Measurements from ENCODE around the gene IRF2BP2. TPM values are rescaled to one million over a fixed set of nuclear protein-coding genes. Genes with fewer than 3 reads are reported as not detected.

Gene IRF2BP2
- total RNA-seq, 2 donors from 2014 or later, result 463 to 482 TPM

DNA sequence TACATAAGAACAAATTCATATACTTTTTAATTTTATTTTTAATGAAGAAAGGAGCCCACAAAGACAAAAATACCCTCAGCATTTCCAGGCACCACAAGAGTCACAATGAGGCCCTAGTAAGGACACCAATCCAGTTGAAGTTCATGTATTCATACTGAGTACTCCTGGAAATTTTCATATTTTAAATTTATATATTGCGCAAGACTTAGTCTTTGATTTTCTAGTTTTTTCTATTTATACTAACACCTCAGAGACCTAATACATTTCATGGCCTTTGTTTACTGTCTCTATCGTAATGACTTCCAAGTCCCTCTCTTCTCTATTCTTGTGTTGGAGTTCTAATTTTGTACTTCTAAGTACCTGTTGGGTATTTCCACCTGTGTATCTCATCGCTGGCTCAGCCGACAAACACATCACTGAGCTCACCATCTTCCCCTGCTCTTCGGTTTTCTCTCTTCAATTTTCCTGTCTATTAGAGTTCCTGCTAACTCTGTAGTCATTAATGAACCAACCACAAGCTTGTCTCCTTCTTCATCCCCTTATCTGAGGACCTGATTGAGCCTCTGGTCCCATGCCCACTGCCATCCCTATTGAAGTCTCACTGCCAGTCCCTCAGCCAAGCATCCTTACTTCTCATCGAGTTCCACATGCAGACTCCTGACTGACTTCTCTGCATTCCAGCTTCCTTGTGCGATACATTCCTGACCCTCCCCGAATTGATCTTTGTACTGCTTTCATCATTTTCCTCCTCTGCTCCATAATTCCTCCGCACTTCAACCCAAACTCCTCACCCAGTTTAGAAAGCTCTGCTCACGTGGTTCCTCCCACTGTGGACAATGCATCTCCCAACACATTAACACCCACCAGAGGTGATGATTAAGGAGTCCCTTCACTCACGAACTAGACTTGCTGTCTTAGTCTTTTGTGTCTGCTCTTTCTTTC lies 17.3 kb upstream of the IRF2BP2 start:
- no peak for DNase-seq
- Mint-ChIP-seq H3K36me3 (ENCODE audit: low read depth) (peaks cover 2% of the 10 kb centered on the region), H3K4me3 (no peak overlapping the region), H3K27me3 (peaks cover 13% of the 10 kb centered on the region), H3K27ac (no peak overlapping the region), H3K4me1 (peaks cover 2% of the 10 kb centered on the region)
- H3K9me3 ChIP-seq (ENCODE audit: control insufficient read depth, low read length, poor library complexity, severe bottlenecking), result peaks cover 2% of the 10 kb centered on the region
- ATAC-seq, result no peak

DNA sequence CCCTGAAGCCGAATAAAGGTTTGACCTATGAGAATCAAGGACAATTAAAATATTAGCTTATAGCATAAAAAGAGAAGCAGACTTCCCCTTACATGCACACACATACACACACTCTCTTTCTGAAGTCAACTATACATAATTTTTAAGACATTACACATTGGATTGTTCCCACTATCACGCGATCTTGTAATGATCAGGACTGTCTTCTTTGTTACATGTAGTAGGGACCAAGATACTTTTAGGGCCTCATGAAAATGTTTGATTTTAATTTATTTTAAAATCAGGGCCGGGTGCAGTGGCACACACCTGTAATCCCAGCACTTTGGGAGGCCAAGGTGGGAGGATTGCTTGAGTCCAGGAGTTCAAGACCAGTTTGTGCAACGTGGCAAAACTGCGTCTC lies 16.4 kb upstream of the IRF2BP2 start:
- H3K9me3 ChIP-seq (ENCODE audit: control insufficient read depth, low read length, poor library complexity, severe bottlenecking), result peaks cover 2% of the 10 kb centered on the region
- H3K36me3 Mint-ChIP-seq (ENCODE audit: low read depth), result peaks cover 2% of the 10 kb centered on the region
- no peak overlapping the region for H3K27ac Mint-ChIP-seq
- ATAC-seq (no peak), DNase-seq (no peak)
- H3K4me3 Mint-ChIP-seq, result no peak overlapping the region
- peaks cover 2% of the 10 kb centered on the region for H3K4me1 Mint-ChIP-seq
- peaks cover 13% of the 10 kb centered on the region for H3K27me3 Mint-ChIP-seq

DNA sequence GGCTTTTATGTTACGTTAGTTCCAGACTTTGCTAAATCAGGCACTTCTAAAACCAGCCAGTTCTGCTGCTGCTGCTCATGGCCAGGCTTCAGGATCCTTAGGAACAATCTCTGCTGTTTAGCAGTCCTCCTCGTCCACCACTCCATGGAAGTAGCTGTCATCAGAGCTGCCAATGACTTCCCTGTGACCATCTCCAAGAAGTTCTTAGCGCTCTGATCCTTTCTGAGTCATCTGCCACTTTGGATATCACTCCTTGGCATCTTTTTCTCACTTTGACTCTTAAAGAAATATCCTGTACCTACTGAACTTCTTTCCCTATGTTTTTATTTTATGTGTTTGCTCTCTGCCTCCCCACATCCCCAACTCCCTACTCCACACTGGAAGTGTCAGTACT lies 14.7 kb upstream of the IRF2BP2 start:
- Mint-ChIP-seq H3K27me3 (peaks cover 7% of the 10 kb centered on the region), H3K27ac (no peak overlapping the region), H3K4me3 (no peak overlapping the region), H3K4me1 (peaks cover 2% of the 10 kb centered on the region), H3K36me3 (ENCODE audit: low read depth) (peaks cover 2% of the 10 kb centered on the region)
- no peak for DNase-seq
- peaks cover 2% of the 10 kb centered on the region for H3K9me3 ChIP-seq (ENCODE audit: control insufficient read depth, low read length, poor library complexity, severe bottlenecking)
- ATAC-seq, result no peak

DNA sequence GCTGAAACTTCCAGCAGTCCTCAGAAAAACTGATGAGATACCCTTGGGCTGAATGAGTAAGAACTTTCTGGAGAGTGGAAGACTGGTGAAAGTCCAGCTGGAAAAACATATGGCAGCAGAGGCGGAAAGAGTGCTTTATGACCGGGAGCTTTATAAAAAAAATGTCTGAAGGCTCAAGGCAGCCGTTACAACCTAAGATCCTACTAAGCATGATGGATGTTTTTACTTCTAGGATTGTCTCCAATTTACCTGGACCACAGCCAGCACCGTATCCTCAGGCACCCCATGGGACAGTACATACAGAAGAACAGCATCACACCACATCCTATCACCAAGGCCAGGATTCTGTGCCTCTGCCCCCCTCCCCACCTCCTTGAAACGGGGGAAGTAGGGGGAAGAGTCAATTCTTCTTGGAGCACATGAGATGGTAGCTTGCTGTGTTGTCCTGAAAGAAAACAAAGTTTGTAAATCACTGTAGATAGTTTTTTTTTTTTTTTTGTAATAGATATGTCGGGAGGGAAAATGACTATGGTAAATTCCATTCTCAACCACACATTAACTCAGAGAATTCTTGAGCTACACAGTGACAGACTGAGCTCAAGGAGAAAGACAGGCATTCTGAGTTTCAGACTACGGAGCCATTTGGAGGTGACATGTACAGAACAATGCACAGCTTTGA lies 11.8 kb upstream of the IRF2BP2 start:
- H3K9me3 ChIP-seq (ENCODE audit: control insufficient read depth, low read length, poor library complexity, severe bottlenecking), result peaks cover 2% of the 10 kb centered on the region
- Mint-ChIP-seq H3K27me3 (no peaks in the 10 kb centered on the region), H3K4me3 (no peak overlapping the region), H3K4me1 (peaks cover 4% of the 10 kb centered on the region), H3K36me3 (ENCODE audit: low read depth) (no peaks in the 10 kb centered on the region), H3K27ac (no peak overlapping the region)
- DNase-seq (no peak), ATAC-seq (no peak)

DNA sequence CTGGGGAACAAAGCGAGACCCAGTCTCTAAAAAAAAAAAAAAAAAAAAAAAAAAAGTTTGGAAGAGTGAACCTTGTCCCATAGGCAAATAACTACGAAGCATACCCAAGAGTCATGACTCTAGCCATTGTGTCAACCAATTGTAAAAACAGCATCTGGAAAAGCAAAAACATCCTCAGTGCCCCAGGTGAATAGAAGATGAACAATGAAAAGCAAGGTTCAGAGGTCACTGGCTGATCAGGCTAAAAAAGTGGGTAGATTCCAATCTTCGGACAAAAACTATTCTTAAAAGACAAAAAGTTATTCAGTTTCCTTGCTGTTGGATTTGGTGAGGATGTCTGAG lies 11.1 kb upstream of the IRF2BP2 start:
- DNase-seq, result no peak
- peaks cover 4% of the 10 kb centered on the region for H3K4me1 Mint-ChIP-seq
- no peak overlapping the region for H3K27ac Mint-ChIP-seq
- H3K4me3 Mint-ChIP-seq, result no peak overlapping the region
- H3K9me3 ChIP-seq (ENCODE audit: control insufficient read depth, low read length, poor library complexity, severe bottlenecking), result peaks cover 2% of the 10 kb centered on the region
- no peaks in the 10 kb centered on the region for H3K36me3 Mint-ChIP-seq (ENCODE audit: low read depth)
- no peaks in the 10 kb centered on the region for H3K27me3 Mint-ChIP-seq
- no peak for ATAC-seq

DNA sequence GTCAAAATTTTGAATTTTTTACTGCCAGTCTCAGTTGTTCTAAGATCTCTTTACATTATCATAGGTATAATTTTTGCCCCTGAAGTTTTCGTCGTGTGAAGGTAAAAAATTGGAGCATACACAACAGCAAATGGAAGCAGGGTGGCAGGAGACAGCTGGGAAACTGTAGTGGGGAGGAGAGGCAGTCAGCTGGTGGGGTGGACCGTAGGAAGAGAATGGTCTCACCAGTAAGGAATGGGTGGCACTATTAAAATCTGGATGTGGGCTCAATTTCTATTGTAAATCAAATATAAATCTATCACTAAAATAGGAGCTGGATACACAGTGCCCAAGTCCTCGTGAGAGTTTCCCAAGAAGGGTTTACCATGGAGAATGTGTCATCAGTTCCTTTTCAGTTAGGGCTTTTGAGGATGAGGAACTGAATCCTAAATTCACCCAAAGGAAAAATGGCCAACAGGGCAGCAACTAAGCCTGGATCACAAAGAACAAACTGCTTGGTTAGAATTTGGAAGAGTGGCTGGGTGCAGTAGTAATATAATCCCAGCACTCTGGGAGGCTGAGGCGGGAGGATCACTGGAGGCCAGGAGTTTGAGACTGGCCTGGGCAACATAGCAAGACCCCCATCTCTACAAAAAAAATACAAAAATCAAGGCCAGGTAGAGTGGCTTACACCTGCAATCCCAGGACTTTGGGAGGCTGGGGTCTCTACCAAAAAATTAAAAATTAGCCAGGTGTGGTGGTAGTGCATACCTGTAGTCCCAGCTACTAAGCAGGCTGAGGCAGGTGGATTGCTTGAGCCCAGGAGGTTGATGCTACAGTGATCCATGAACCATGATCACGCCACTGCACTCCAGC lies 10.5 kb upstream of the IRF2BP2 start:
- no peaks in the 10 kb centered on the region for H3K36me3 Mint-ChIP-seq (ENCODE audit: low read depth)
- H3K27ac Mint-ChIP-seq, result no peak overlapping the region
- no peak for DNase-seq
- no peak for ATAC-seq
- no peak overlapping the region for H3K4me3 Mint-ChIP-seq
- no peaks in the 10 kb centered on the region for H3K27me3 Mint-ChIP-seq
- H3K4me1 Mint-ChIP-seq, result peaks cover 4% of the 10 kb centered on the region
- peaks cover 2% of the 10 kb centered on the region for H3K9me3 ChIP-seq (ENCODE audit: control insufficient read depth, low read length, poor library complexity, severe bottlenecking)

DNA sequence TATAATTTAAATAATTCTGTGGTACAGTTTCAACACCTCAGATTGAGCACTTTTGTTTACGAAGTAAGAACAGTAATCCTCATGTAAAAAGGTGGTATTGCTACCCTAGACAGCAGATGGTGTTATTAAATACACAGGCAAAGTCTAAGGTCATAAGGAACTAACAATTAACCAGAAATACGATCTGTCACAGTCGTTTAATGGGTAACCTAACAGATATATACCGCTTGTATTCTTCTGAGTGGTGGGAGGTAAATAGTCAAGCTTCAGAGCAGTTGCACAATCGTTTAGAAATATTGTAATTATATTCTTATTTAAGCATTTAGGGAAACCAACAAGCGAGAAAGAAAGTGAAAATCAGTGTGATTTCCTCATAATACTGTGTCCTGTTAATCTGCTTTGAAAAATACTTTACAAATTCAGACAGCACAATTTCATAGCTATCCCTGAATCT lies 9.8 kb upstream of the IRF2BP2 start:
- H3K9me3 ChIP-seq (ENCODE audit: control insufficient read depth, low read length, poor library complexity, severe bottlenecking), result peaks cover 2% of the 10 kb centered on the region
- Mint-ChIP-seq H3K27me3 (no peaks in the 10 kb centered on the region), H3K27ac (peak overlapping the region; percentile 3), H3K4me1 (peaks cover 2% of the 10 kb centered on the region), H3K4me3 (no peak overlapping the region), H3K36me3 (ENCODE audit: low read depth) (no peaks in the 10 kb centered on the region)
- DNase-seq (no peak), ATAC-seq (no peak)

DNA sequence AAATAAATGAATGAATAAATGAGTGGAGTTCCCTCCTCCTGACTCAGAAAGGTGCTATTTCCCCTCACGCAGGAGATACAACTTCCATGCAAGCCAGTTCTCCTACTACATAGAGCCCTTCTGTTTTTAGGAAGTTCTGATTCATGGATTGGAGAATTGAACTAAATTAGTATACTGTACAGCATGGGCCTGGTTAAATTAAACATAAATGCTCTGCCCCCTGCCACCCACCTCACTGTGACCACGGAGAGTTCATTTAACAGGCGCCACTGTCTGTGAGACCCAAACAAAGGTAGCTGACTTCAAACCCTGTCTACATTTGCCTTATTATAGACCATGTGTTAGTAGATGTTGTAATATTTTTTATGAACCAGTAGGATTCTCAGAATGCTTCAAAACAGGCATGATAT lies 9.1 kb upstream of the IRF2BP2 start:
- no peak for ATAC-seq

DNA sequence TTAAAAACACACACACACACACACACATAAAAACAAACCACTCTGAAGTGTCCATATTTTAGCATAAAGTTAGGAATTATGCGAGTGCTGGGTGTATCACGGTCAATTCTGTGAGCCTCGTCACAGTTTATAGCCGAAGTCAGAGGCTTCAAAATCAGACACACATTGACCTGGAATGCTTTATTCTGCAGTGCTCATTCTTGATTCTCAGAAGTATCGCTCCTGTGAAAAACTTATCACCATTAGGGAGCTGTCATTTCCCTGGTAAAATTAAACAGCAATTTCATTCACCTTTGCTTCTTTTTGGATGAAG lies 8.7 kb upstream of the IRF2BP2 start:
- ATAC-seq, result no peak
- Mint-ChIP-seq H3K36me3 (ENCODE audit: low read depth) (no peaks in the 10 kb centered on the region), H3K4me1 (peaks cover 6% of the 10 kb centered on the region), H3K4me3 (no peak overlapping the region), H3K27me3 (no peaks in the 10 kb centered on the region), H3K27ac (no peak overlapping the region)
- H3K9me3 ChIP-seq (ENCODE audit: control insufficient read depth, low read length, poor library complexity, severe bottlenecking), result peaks cover 1% of the 10 kb centered on the region
- DNase-seq, result no peak

More for the DNA sequence above, 9.1 kb upstream of the IRF2BP2 start:
- H3K27ac Mint-ChIP-seq, result no peak overlapping the region
- H3K4me1 Mint-ChIP-seq, result peaks cover 3% of the 10 kb centered on the region
- no peaks in the 10 kb centered on the region for H3K36me3 Mint-ChIP-seq (ENCODE audit: low read depth)
- no peak for DNase-seq
- H3K4me3 Mint-ChIP-seq, result no peak overlapping the region
- H3K9me3 ChIP-seq (ENCODE audit: control insufficient read depth, low read length, poor library complexity, severe bottlenecking), result peaks cover 2% of the 10 kb centered on the region
- no peaks in the 10 kb centered on the region for H3K27me3 Mint-ChIP-seq

DNA sequence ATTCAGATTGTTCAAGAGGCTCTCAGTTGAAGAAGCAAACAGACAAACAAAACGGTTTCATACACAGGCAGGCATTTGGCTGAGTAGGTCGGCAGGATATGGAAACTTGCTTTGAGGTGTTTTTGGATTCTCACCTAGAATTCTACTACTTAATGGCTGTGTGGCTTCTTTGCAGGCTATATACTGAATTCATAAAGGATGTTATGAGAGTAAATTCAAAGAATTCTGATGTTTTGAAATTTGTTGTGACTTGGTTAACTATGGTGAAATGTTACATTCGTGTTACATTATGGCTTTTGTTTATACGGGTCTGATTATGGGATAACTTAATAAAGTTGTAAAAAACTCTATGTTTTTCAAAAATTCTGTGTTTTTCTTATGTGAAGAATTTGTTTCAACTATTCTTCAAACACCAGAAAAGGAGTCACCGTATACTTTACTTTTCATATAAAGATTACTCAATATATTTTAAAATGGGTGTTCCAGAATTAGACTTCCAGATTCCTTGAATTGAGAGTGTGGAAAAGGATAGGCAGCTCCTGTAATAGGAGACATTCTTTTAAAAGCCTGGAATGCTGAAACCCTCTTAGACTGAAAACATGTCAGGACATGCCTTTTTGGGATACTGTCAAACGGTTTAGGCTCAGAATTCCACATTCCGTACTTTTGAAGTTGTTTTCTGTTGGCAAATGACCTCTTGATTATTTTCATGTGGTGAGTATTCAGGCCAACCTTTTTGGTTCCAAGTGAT lies 8.2 kb upstream of the IRF2BP2 start:
- Mint-ChIP-seq H3K27ac (no peak overlapping the region), H3K36me3 (ENCODE audit: low read depth) (no peaks in the 10 kb centered on the region), H3K4me1 (peaks cover 11% of the 10 kb centered on the region), H3K27me3 (no peaks in the 10 kb centered on the region), H3K4me3 (no peak overlapping the region)
- no peaks in the 10 kb centered on the region for H3K9me3 ChIP-seq (ENCODE audit: control insufficient read depth, low read length, poor library complexity, severe bottlenecking)
- DNase-seq (no peak), ATAC-seq (no peak)

DNA sequence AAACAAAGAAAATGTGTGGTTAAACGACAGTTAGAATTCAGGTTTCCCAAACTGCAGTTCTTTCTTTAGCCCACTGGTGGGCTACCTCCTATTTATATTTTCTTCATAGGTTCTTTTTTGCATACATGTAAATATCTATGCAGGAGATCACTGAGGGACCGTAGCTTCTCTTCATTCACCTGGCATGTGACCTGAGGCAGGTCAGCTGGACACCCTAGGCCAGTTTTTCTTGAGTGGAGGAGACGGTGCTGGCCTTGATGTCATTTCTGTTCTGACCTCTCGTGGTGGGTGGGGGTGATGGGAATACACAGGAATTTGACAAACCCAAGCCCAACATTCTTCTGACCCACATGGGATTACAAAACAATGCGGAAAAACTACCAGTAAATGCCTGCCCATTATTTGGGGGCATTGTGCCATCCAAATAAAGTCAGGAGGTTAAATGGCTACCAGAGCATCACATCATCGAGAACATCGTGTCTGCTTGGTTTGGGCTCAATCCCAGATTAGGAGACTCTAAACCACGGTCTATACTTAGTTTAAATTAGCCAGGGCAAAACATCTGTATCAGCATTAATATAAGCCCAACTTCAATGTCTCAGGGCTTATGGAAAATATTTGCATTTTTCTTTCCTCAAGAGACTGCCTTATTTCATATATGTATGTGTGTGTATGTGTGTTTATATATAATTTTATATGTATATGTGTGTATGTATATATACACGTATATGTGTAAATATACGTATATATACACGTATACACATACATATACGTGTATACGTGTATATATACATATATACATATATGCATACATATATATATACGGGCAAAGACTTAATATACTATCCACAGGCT lies 7.4 kb upstream of the IRF2BP2 start:
- no peak overlapping the region for H3K4me3 Mint-ChIP-seq
- DNase-seq (no peak), ATAC-seq (no peak)
- H3K27ac Mint-ChIP-seq, result peak overlapping the region; percentile 54
- no peaks in the 10 kb centered on the region for H3K36me3 Mint-ChIP-seq (ENCODE audit: low read depth)
- H3K27me3 Mint-ChIP-seq, result no peaks in the 10 kb centered on the region
- no peaks in the 10 kb centered on the region for H3K9me3 ChIP-seq (ENCODE audit: control insufficient read depth, low read length, poor library complexity, severe bottlenecking)
- H3K4me1 Mint-ChIP-seq, result peaks cover 19% of the 10 kb centered on the region

DNA sequence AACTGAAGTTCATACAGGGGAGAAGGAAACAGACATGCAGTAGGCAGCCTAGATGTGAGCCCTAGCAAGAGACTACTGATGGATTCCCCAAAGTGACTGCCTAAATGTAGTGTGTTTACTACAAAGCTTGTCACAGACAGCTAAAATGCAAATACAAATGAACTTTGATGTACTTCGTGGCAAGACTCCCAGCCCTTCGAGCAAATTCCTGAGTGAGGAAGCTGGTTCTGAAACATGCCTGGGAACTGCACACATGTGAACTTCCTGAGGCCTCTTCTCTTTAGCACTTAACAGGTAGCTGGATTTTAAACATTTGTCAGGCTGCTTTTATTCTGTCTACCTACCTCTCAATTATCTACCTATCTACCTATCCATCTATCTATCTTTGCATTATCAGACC lies 6.7 kb upstream of the IRF2BP2 start:
- Mint-ChIP-seq H3K27ac (peak overlapping the region; percentile 54), H3K4me1 (peaks cover 26% of the 10 kb centered on the region), H3K27me3 (no peaks in the 10 kb centered on the region), H3K36me3 (ENCODE audit: low read depth) (no peaks in the 10 kb centered on the region), H3K4me3 (no peak overlapping the region)
- ATAC-seq, result no peak
- H3K9me3 ChIP-seq (ENCODE audit: control insufficient read depth, low read length, poor library complexity, severe bottlenecking), result no peaks in the 10 kb centered on the region
- no peak for DNase-seq

Data from T-helper 17 cell (primary cell).